Keratinocyte (primary cell): ENCODE data around the gene MAP7D2.

ENCODE experiments used
- EZH2 ChIP-seq: IDR thresholded peaks from one replicate; pipeline ENCODE4 v1.6.1; 2012; ENCODE audit warnings: inconsistent platforms, mild to moderate bottlenecking, low read length, moderate library complexity
- TF ChIP-seq, protein P1 (sequence below), 3 experiments: IDR thresholded peaks in 1 of 3; conservative IDR thresholded peaks in 1 of 3; optimal IDR thresholded peaks in 1 of 3; 2 replicates in 2 of 3; 3 replicates in 1 of 3; pipeline versions ENCODE3 to v1.5.1; 2011; ENCODE audit warnings: low read length in 3 of 3, mild to moderate bottlenecking in 3 of 3, moderate library complexity in 2 of 3, control low read depth in 1 of 3, inconsistent platforms in 1 of 3; ENCODE audit not compliant: insufficient read depth in 2 of 3; ENCODE audit errors: extremely low read depth in 1 of 3

- TF ChIP-seq, protein P1, sequence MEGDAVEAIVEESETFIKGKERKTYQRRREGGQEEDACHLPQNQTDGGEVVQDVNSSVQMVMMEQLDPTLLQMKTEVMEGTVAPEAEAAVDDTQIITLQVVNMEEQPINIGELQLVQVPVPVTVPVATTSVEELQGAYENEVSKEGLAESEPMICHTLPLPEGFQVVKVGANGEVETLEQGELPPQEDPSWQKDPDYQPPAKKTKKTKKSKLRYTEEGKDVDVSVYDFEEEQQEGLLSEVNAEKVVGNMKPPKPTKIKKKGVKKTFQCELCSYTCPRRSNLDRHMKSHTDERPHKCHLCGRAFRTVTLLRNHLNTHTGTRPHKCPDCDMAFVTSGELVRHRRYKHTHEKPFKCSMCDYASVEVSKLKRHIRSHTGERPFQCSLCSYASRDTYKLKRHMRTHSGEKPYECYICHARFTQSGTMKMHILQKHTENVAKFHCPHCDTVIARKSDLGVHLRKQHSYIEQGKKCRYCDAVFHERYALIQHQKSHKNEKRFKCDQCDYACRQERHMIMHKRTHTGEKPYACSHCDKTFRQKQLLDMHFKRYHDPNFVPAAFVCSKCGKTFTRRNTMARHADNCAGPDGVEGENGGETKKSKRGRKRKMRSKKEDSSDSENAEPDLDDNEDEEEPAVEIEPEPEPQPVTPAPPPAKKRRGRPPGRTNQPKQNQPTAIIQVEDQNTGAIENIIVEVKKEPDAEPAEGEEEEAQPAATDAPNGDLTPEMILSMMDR (optimal IDR thresholded peaks at IDR 0.05 in 1 of 3, IDR thresholded peaks at IDR 0.05 in 1 of 3, conservative IDR thresholded peaks at IDR 0.05 in 1 of 3; ENCODE audit: extremely low read depth in 1 of 3, insufficient read depth in 2 of 3, low read length in 3 of 3), result no peak
- TF ChIP-seq EZH2, result no peak
These were observed 1.5 kb upstream of the MAP7D2 start for GRCh38 chrX:20118065-20118824.
